IMR-90 (cell line): ENCODE measurements around the gene CTNNAL1. TPM values are rescaled to one million over a fixed set of nuclear protein-coding genes. Genes with fewer than 3 reads are reported as not detected.

Experiments
- ATAC-seq: fragments of 200-7000 bp; cut with Tn5 transposase; 2 replicates; pipeline ENCODE4 v1.9.1; 2020; ENCODE audit warnings: low read depth, mild to moderate bottlenecking, moderate library complexity
- BruUV-seq: library from RNA; stranded (reverse); fragments of 400-500 nt; replicated peaks from 2 replicates; lab custom pipeline; 2021; lab: Mats Ljungman, UMichigan
- CTCF ChIA-PET: fragments of 300-600 bp; formaldehyde crosslinking; extraction: SDS; loops from one replicate; lab custom pipeline; 2021; ENCODE audit warnings: antibody characterized with exemption; lab: Yijun Ruan, JAX
- POLR2A ChIA-PET: fragments of 300-600 bp; sonication (Branson Sonifier 250); formaldehyde crosslinking; loops from one replicate; lab custom pipeline; 2022; ENCODE audit warnings: antibody characterized with exemption; ENCODE audit not compliant: unreplicated experiment; lab: Charles Lee
- DNase-seq: peaks from one replicate; pipeline ENCODE4 v3.0.0; 2013
- H2AFZ ChIP-seq: replicated peaks from 2 replicates; pipeline ENCODE3; 2013; ENCODE audit warnings: low read length, mild to moderate bottlenecking; ENCODE audit not compliant: poor library complexity
- H2AK5ac ChIP-seq: 2 replicates; pipeline ENCODE4 v1.6.1; 2013; ENCODE audit warnings: low read depth, low read length, inconsistent platforms
- H2AK9ac ChIP-seq: replicated peaks from 2 replicates; pipeline ENCODE3; 2013; ENCODE audit warnings: mild to moderate bottlenecking, low read depth, low read length, moderate library complexity; ENCODE audit not compliant: poor library complexity
- H2BK120ac ChIP-seq: 2 replicates; pipeline ENCODE4 v1.6.1; 2013; ENCODE audit warnings: low read depth, low read length, inconsistent platforms
- H2BK15ac ChIP-seq: 3 replicates; pipeline ENCODE4 v1.6.1; 2013; ENCODE audit warnings: low read depth, low read length, inconsistent platforms
- H2BK20ac ChIP-seq: 2 replicates; pipeline ENCODE4 v1.6.1; 2013; ENCODE audit warnings: low read depth, mild to moderate bottlenecking, inconsistent platforms, low read length, moderate library complexity
- H2BK5ac ChIP-seq: 2 replicates; pipeline ENCODE4 v1.6.1; 2013; ENCODE audit warnings: mild to moderate bottlenecking, low read depth, low read length, inconsistent platforms; ENCODE audit not compliant: poor library complexity, severe bottlenecking
- H3K14ac ChIP-seq: replicated peaks from 2 replicates; pipeline ENCODE4 v1.6.1; 2013; ENCODE audit warnings: low read depth, low read length, inconsistent platforms
- H3K18ac ChIP-seq: 2 replicates; pipeline ENCODE4 v1.6.1; 2013; ENCODE audit warnings: low read depth, low read length, control low read depth
- H3K23ac ChIP-seq: 2 replicates; pipeline ENCODE4 v1.6.1; 2013; ENCODE audit warnings: low read depth, low read length, inconsistent platforms
- H3K27ac ChIP-seq: 2 replicates; pipeline ENCODE4 v1.5.1; 2013; ENCODE audit warnings: mild to moderate bottlenecking, control low read depth, low read length; ENCODE audit not compliant: insufficient read depth
- H3K27me3 ChIP-seq: 2 replicates; pipeline ENCODE4 v1.6.1; 2013; ENCODE audit warnings: low read length; ENCODE audit not compliant: control insufficient read depth, insufficient read depth
- H3K36me3 ChIP-seq: 2 replicates; pipeline ENCODE4 v1.6.1; 2013; ENCODE audit warnings: low read length, mixed read lengths; ENCODE audit not compliant: control insufficient read depth, insufficient read depth
- H3K4ac ChIP-seq: 2 replicates; pipeline ENCODE4 v1.6.1; 2013; ENCODE audit warnings: low read depth, low read length, inconsistent platforms
- H3K4me1 ChIP-seq: 2 replicates; pipeline ENCODE4 v1.6.1; 2013; ENCODE audit warnings: low read length, mixed read lengths; ENCODE audit not compliant: control insufficient read depth, insufficient read depth
- H3K4me2 ChIP-seq: 2 replicates; pipeline ENCODE4 v1.6.1; 2013; ENCODE audit warnings: low read depth, mild to moderate bottlenecking, control low read depth, low read length, moderate library complexity
- H3K4me3 ChIP-seq: 2 replicates; pipeline ENCODE4 v1.5.1; 2013; ENCODE audit warnings: low read depth, mild to moderate bottlenecking, control low read depth, low read length, moderate library complexity; ENCODE audit not compliant: insufficient read depth
- H3K56ac ChIP-seq: 2 replicates; pipeline ENCODE4 v1.6.1; 2013; ENCODE audit warnings: low read length, inconsistent platforms; ENCODE audit not compliant: insufficient read depth; ENCODE audit errors: extremely low read depth
- H3K79me1 ChIP-seq, 2 experiments: 2 replicates each; pipeline ENCODE4 v1.6.1; 2013; ENCODE audit warnings: low read length in 2 of 2, inconsistent platforms in 1 of 2, low read depth in 1 of 2
- H3K9ac ChIP-seq: 2 replicates; pipeline ENCODE4 v1.6.1; 2013; ENCODE audit warnings: low read depth, low read length, control low read depth
- H3K9me1 ChIP-seq: 2 replicates; pipeline ENCODE4 v1.6.1; 2013; ENCODE audit warnings: low read length, inconsistent platforms; ENCODE audit not compliant: insufficient read depth
- H3K9me3 ChIP-seq: 2 replicates; pipeline ENCODE4 v1.6.1; 2013; ENCODE audit warnings: low read length; ENCODE audit not compliant: control insufficient read depth, insufficient read depth
- H4K20me1 ChIP-seq: 2 replicates; pipeline ENCODE4 v1.6.1; 2013; ENCODE audit warnings: low read length, inconsistent platforms; ENCODE audit not compliant: insufficient read depth
- H4K5ac ChIP-seq: 2 replicates; pipeline ENCODE4 v1.6.1; 2013; ENCODE audit warnings: mild to moderate bottlenecking, low read depth, low read length, control low read depth
- H4K8ac ChIP-seq, 2 experiments: 2 replicates each; pipeline ENCODE4 v1.6.1; 2013; ENCODE audit warnings: low read depth in 2 of 2, low read length in 2 of 2, control low read depth in 1 of 2, inconsistent platforms in 1 of 2
- H4K91ac ChIP-seq: 2 replicates; pipeline ENCODE4 v1.6.1; 2013; ENCODE audit warnings: low read depth, low read length, inconsistent platforms; ENCODE audit not compliant: insufficient read depth
- CEBPB ChIP-seq: IDR thresholded peaks from 2 replicates; pipeline ENCODE4 v1.6.1; 2012; ENCODE audit warnings: low read depth, low read length, improper control_type of control experiment
- SMC3 ChIP-seq: fragments of 150-350 bp; IDR thresholded peaks from 2 replicates; pipeline ENCODE4 v1.6.1; 2016; ENCODE audit warnings: low read depth, mild to moderate bottlenecking, antibody characterized with exemption, low read length, moderate library complexity
- WGBS, 2 experiments: methylation state at CpG; one replicate each; pipeline versions ENCODE4 v1.1.5 to v1.1.7; 2013; ENCODE audit warnings: missing lambda C conversion rate in 2 of 2; ENCODE audit not compliant: insufficient read length in 1 of 2; ENCODE audit errors: extremely low coverage in 2 of 2; 5-methylcytosine and 5-hydroxymethylcytosine counted together
- dilution Hi-C: fragments of 300-500 bp; cut with HindIII; formaldehyde crosslinking; loops from one replicate; pipeline ENCODE4 v1.14.3; 2018; ENCODE audit warnings: low sequenced_read_pairs; ENCODE audit not compliant: unreplicated experiment
- in situ Hi-C: fragments of 300-500 bp; cut with MboI; formaldehyde crosslinking; loops from 3 replicates; pipeline ENCODE4 v1.14.3; 2019; ENCODE audit warnings: low sequenced_read_pairs, inconsistent platforms, mixed read lengths
- intact Hi-C: fragments of 100-400 bp; cut with micrococcal nuclease; formaldehyde crosslinking; loops from 2 replicates; pipeline ENCODE4 v1.10.0; 2022
- polyA plus RNA-seq, 3 experiments: library from polyadenylated mRNA; depleted of rRNA; stranded (reverse); fragments of >200 nt; gene quantifications; 2 replicates each; pipeline ENCODE4 v1.2.3, GENCODE V29; 2012; ENCODE audit warnings: low replicate concordance in 1 of 3
- total RNA-seq: library from RNA; depleted of rRNA; stranded (reverse); fragments of >200 nt; gene quantifications from 2 replicates; pipeline ENCODE4 v1.2.3, GENCODE V29; 2012

CTNNAL1 gene
- total and polyA plus RNA-seq, 2 of the 4 experiments (the other 2 are of a cell fraction) = 72.3 to 131 TPM

GRCh38 chr9:109020581-109021511 lies 7.5 kb upstream of the CTNNAL1 start:
- Histone ChIP-seq H4K91ac (no peak overlapping the region), H3K14ac (no peak overlapping the region), H2BK15ac (no peak overlapping the region), H3K27ac (no peak overlapping the region), H3K18ac (no peak overlapping the region), H2AFZ (no peak overlapping the region), H2BK5ac (no peak overlapping the region), H3K4ac (no peak overlapping the region), H3K27me3 (no peaks in the 10 kb centered on the region), H3K23ac (no peak overlapping the region), H3K9me1 (peaks cover 3% of the 10 kb centered on the region; the same call in 1 of the 2 replicates), H3K4me3 (no peak overlapping the region), H4K5ac (no peak overlapping the region), H3K79me1 (peaks cover 24 to 43% of the 10 kb centered on the region in 2 experiments), H4K20me1 (no peaks in the 10 kb centered on the region; the same call in 1 of the 2 replicates), H3K36me3 (peaks cover 6% of the 10 kb centered on the region), H3K4me1 (peaks cover 3% of the 10 kb centered on the region), H2AK9ac (no peak overlapping the region), H3K4me2 (no peak overlapping the region), H3K9ac (no peak overlapping the region), H3K9me3 (no peaks in the 10 kb centered on the region), H2BK120ac (no peak overlapping the region), H2AK5ac (no peak overlapping the region), H2BK20ac (no peak overlapping the region), H4K8ac (no peak overlapping the region), H3K56ac (no peak overlapping the region)
- TF ChIP-seq SMC3 (no peak), CEBPB (peak; percentile 63)
- BruUV-seq = no TSS peak
- WGBS, 2 experiments = no CpG with 5 or more reads among the region's 6 CpGs
- in situ Hi-C loops (no loop called here), dilution Hi-C loops (no loop called here), intact Hi-C loops (no loop called here)
- ATAC-seq (no peak), DNase-seq (no peak)
- POLR2A ChIA-PET = no interaction called here
- CTCF ChIA-PET = no interaction called here
